WTC11 (cell line): Measurements from ENCODE around the gene GBP3. TPM values are rescaled to one million over a fixed set of nuclear protein-coding genes. Genes with fewer than 3 reads are reported as not detected.

Experiments
- ATAC-seq: fragments of 200-7000 bp; cut with Tn5 transposase; 2 replicates; pipeline ENCODE4 v1.10.0; 2021; ENCODE audit warnings: mild to moderate bottlenecking, moderate library complexity
- CTCF ChIA-PET: fragments of 300-600 bp; sonication (Branson Sonifier 250); formaldehyde crosslinking; loops from one replicate; lab custom pipeline; 2021; ENCODE audit warnings: antibody characterized with exemption; lab: Charles Lee
- POLR2A ChIA-PET: fragments of 350-600 bp; sonication (Branson Sonifier 250); formaldehyde crosslinking; loops from one replicate; lab custom pipeline; 2021; ENCODE audit warnings: antibody characterized with exemption; lab: Charles Lee
- DNase-seq: peaks from one replicate; pipeline ENCODE4 v3.0.0; 2021; ENCODE audit warnings: low spot score
- H3K27ac Mint-ChIP-seq: 2 replicates; pipeline ENCODE4 v1.8.0; 2021; ENCODE audit warnings: mixed read lengths
- H3K27me3 Mint-ChIP-seq: 2 replicates; pipeline ENCODE4 v1.8.0; 2021; ENCODE audit warnings: low read depth, mild to moderate bottlenecking, moderate library complexity, mixed read lengths
- H3K36me3 Mint-ChIP-seq: 2 replicates; pipeline ENCODE4 v1.8.0; 2021; ENCODE audit warnings: mixed read lengths
- H3K4me1 Mint-ChIP-seq: 2 replicates; pipeline ENCODE4 v1.8.0; 2022; ENCODE audit warnings: mixed read lengths
- H3K4me3 Mint-ChIP-seq: 2 replicates; pipeline ENCODE4 v1.8.0; 2021; ENCODE audit warnings: mild to moderate bottlenecking, moderate library complexity, mixed read lengths
- H3K9me3 Mint-ChIP-seq: 2 replicates; pipeline ENCODE4 v1.8.0; 2021; ENCODE audit warnings: mixed read lengths
- ATF1 ChIP-seq: sonication (generic); formaldehyde crosslinking; IDR thresholded peaks from 2 replicates; pipeline ENCODE4 v1.8.1; 2023; ENCODE audit warnings: mild to moderate bottlenecking, moderate library complexity, missing genetic modification reagents
- FOXP1 ChIP-seq: sonication (generic); formaldehyde crosslinking; IDR thresholded peaks from 2 replicates; pipeline ENCODE4 v1.8.0; 2022; ENCODE audit warnings: missing genetic modification reagents, mild to moderate bottlenecking, moderate library complexity, borderline replicate concordance
- NFATC4 ChIP-seq: fragments of 250-450 bp; sonication (Bioruptor Pico); IDR thresholded peaks from 2 replicates; pipeline ENCODE4 v1.9.0; 2021; ENCODE audit warnings: mild to moderate bottlenecking
- RORB ChIP-seq: fragments of 250-450 bp; sonication (Bioruptor Pico); IDR thresholded peaks from 2 replicates; pipeline ENCODE4 v1.9.0; 2021; ENCODE audit warnings: mild to moderate bottlenecking
- SMAD3 ChIP-seq: sonication (generic); formaldehyde crosslinking; IDR thresholded peaks from 2 replicates; pipeline ENCODE4 v1.8.0; 2022; ENCODE audit warnings: missing genetic modification reagents, mild to moderate bottlenecking, borderline replicate concordance
- TEAD1 ChIP-seq: sonication (generic); formaldehyde crosslinking; IDR thresholded peaks from 2 replicates; pipeline ENCODE4 v1.8.0; 2022; ENCODE audit warnings: mild to moderate bottlenecking, missing genetic modification reagents
- TEAD4 ChIP-seq: sonication (generic); formaldehyde crosslinking; IDR thresholded peaks from 2 replicates; pipeline ENCODE4 v1.8.0; 2022; ENCODE audit warnings: mild to moderate bottlenecking, missing genetic modification reagents
- ZBTB21 ChIP-seq: sonication (generic); formaldehyde crosslinking; IDR thresholded peaks from 2 replicates; pipeline ENCODE4 v1.8.1; 2023; ENCODE audit warnings: mild to moderate bottlenecking, missing genetic modification reagents, borderline replicate concordance
- ZNF138 ChIP-seq: sonication (generic); formaldehyde crosslinking; conservative IDR thresholded peaks from 2 replicates; pipeline ENCODE4 v1.8.1; 2022; ENCODE audit warnings: mild to moderate bottlenecking, moderate library complexity, missing genetic modification reagents
- ZNF317 ChIP-seq: sonication (generic); formaldehyde crosslinking; IDR thresholded peaks from 2 replicates; pipeline ENCODE4 v1.8.1; 2023; ENCODE audit warnings: low read depth, mild to moderate bottlenecking, moderate library complexity, missing genetic modification reagents, borderline replicate concordance
- total RNA-seq: library from RNA; stranded (reverse); gene quantifications from 3 replicates; pipeline ENCODE4 v1.2.3, GENCODE V29; 2021
- TF ChIP-seq, protein P1 (sequence below): fragments of 250-450 bp; sonication (Bioruptor Pico); conservative IDR thresholded peaks from 2 replicates; pipeline ENCODE4 v1.9.0; 2021; ENCODE audit warnings: mild to moderate bottlenecking
- TF ChIP-seq, protein P2 (sequence below): sonication (generic); formaldehyde crosslinking; IDR thresholded peaks from 2 replicates; pipeline ENCODE4 v1.8.1; 2023; ENCODE audit warnings: mild to moderate bottlenecking, missing genetic modification reagents
- TF ChIP-seq, protein P3 (sequence below): sonication (generic); formaldehyde crosslinking; IDR thresholded peaks from 2 replicates; pipeline ENCODE4 v1.8.1; 2022; ENCODE audit warnings: low read depth, missing genetic modification reagents, borderline replicate concordance
- TF ChIP-seq, protein P4 (sequence below): sonication (generic); formaldehyde crosslinking; IDR thresholded peaks from 2 replicates; pipeline ENCODE4 v1.8.0; 2023; ENCODE audit warnings: missing genetic modification reagents, mild to moderate bottlenecking, borderline replicate concordance
- TF ChIP-seq, protein P5 (sequence below): sonication (generic); formaldehyde crosslinking; IDR thresholded peaks from 2 replicates; pipeline ENCODE4 v1.8.1; 2022; ENCODE audit warnings: low read depth, mild to moderate bottlenecking, moderate library complexity, missing genetic modification reagents, borderline replicate concordance

Gene GBP3
- total RNA-seq, 1 experiment from 2014 or later: not detected

DNA sequence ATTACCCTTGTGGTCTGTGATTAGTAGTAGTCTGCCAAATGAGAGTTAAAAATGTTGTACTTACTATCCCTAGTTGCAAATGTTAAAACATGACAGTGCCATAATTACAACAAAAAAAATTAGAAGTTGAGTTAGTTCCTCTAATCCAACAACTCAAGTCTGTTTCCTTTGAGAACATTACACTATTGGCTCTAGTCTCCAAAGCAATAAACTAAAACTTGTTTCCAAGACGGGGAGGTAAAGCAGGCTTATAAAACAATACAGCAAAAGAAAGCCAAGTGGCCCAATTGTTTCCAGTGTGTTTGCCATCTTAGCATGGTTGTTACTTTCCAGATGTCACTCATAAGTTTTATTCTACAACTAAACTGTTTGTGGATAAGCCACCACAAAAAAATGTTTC lies 41.8 kb downstream of the GBP3 start (continued):
- TF ChIP-seq, protein P1, sequence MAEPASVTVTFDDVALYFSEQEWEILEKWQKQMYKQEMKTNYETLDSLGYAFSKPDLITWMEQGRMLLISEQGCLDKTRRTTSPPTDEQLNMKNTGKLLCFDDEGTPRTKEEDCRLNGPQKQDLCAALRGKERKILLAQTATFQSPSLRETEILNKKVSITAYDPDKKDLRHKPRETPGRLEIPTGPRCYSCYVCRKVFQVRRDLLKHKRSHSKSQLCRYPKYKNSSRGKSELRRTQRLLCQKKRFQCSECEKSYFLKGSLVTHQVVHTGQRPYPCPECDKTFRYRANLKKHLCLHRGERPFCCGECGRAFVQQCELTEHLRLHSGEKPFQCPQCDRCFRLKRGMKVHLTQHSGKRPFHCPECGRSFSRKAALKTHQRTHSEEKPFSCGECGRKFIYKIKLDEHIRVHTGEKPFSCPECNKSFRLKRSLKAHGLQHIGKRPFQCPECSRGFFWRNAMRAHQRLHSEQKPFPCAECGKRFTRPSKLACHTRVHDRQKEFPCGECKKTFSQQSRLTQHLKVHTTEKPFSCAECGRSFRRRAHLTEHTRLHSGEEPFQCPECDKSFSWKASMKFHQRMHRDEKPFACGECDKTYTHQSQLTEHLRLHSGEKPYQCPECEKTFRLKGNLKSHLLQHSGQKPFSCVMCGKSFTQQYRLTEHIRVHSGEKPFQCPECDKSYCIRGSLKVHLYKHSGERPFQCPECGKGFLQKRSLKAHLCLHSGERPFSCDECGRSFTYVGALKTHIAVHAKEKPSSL (CRISPR knock-in tag): no peak
- TF ChIP-seq ATF1 (CRISPR knock-in tag): no peak
- no peak for TF ChIP-seq RORB (CRISPR knock-in tag)
- no peak for TF ChIP-seq NFATC4 (CRISPR knock-in tag)
- TF ChIP-seq, protein P2, sequence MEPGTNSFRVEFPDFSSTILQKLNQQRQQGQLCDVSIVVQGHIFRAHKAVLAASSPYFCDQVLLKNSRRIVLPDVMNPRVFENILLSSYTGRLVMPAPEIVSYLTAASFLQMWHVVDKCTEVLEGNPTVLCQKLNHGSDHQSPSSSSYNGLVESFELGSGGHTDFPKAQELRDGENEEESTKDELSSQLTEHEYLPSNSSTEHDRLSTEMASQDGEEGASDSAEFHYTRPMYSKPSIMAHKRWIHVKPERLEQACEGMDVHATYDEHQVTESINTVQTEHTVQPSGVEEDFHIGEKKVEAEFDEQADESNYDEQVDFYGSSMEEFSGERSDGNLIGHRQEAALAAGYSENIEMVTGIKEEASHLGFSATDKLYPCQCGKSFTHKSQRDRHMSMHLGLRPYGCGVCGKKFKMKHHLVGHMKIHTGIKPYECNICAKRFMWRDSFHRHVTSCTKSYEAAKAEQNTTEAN: no peak
- TF ChIP-seq ZBTB21 (CRISPR knock-in tag): no peak
- TF ChIP-seq ZNF317 (CRISPR knock-in tag): no peak
- no peak for TF ChIP-seq TEAD1 (CRISPR knock-in tag)
- no peak for TF ChIP-seq FOXP1 (CRISPR knock-in tag)
- TF ChIP-seq, all 79 proteins: peak for 0

DNA sequence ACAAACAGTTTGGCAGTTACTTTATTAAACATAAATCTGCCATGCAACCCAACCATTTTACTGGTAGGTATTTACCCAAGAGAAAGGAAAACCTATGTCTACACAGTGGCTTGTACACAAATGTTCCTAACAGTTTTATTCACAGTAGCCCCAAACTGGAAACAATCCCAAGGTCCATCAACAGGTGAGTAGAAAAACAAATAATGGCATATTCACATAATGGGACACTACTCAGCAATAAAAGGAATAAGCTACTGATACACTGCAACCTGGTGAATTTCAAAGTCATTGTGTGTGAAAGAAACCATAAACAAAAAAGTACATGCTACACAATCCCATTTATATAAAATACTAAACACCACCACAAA lies 42.9 kb downstream of the GBP3 start:
- Mint-ChIP-seq H3K4me1 (peaks cover 8% of the 10 kb centered on the region), H3K27me3 (no peaks in the 10 kb centered on the region)
- DNase-seq: no peak
- TF ChIP-seq, protein P3, sequence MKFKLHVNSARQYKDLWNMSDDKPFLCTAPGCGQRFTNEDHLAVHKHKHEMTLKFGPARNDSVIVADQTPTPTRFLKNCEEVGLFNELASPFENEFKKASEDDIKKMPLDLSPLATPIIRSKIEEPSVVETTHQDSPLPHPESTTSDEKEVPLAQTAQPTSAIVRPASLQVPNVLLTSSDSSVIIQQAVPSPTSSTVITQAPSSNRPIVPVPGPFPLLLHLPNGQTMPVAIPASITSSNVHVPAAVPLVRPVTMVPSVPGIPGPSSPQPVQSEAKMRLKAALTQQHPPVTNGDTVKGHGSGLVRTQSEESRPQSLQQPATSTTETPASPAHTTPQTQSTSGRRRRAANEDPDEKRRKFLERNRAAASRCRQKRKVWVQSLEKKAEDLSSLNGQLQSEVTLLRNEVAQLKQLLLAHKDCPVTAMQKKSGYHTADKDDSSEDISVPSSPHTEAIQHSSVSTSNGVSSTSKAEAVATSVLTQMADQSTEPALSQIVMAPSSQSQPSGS (CRISPR knock-in tag): no peak
- TF ChIP-seq, protein P4, sequence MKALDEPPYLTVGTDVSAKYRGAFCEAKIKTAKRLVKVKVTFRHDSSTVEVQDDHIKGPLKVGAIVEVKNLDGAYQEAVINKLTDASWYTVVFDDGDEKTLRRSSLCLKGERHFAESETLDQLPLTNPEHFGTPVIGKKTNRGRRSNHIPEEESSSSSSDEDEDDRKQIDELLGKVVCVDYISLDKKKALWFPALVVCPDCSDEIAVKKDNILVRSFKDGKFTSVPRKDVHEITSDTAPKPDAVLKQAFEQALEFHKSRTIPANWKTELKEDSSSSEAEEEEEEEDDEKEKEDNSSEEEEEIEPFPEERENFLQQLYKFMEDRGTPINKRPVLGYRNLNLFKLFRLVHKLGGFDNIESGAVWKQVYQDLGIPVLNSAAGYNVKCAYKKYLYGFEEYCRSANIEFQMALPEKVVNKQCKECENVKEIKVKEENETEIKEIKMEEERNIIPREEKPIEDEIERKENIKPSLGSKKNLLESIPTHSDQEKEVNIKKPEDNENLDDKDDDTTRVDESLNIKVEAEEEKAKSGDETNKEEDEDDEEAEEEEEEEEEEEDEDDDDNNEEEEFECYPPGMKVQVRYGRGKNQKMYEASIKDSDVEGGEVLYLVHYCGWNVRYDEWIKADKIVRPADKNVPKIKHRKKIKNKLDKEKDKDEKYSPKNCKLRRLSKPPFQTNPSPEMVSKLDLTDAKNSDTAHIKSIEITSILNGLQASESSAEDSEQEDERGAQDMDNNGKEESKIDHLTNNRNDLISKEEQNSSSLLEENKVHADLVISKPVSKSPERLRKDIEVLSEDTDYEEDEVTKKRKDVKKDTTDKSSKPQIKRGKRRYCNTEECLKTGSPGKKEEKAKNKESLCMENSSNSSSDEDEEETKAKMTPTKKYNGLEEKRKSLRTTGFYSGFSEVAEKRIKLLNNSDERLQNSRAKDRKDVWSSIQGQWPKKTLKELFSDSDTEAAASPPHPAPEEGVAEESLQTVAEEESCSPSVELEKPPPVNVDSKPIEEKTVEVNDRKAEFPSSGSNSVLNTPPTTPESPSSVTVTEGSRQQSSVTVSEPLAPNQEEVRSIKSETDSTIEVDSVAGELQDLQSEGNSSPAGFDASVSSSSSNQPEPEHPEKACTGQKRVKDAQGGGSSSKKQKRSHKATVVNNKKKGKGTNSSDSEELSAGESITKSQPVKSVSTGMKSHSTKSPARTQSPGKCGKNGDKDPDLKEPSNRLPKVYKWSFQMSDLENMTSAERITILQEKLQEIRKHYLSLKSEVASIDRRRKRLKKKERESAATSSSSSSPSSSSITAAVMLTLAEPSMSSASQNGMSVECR: no peak
- TF ChIP-seq SMAD3 (CRISPR knock-in tag) (no peak), ZNF138 (CRISPR knock-in tag) (no peak), TEAD4 (CRISPR knock-in tag) (no peak)
- TF ChIP-seq, protein P5, sequence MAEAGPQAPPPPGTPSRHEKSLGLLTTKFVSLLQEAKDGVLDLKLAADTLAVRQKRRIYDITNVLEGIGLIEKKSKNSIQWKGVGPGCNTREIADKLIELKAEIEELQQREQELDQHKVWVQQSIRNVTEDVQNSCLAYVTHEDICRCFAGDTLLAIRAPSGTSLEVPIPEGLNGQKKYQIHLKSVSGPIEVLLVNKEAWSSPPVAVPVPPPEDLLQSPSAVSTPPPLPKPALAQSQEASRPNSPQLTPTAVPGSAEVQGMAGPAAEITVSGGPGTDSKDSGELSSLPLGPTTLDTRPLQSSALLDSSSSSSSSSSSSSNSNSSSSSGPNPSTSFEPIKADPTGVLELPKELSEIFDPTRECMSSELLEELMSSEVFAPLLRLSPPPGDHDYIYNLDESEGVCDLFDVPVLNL (CRISPR knock-in tag): no peak
- TF ChIP-seq, protein P1 (CRISPR knock-in tag): no peak
- TF ChIP-seq, all 79 proteins: peak for 0
- ChIA-PET POLR2A (no interaction called here), CTCF (no interaction called here)
- Mint-ChIP-seq H3K4me3 (no peak overlapping the region), H3K27ac (no peak overlapping the region), H3K36me3 (peaks cover 39% of the 10 kb centered on the region), H3K9me3 (peaks cover 11% of the 10 kb centered on the region)
- no peak for ATAC-seq
